Stimulated activated naive CD4-positive, alpha-beta T cell (primary cell): ENCODE results near the gene ZPLD1.

Experiments
- DNase-seq, 6 experiments: peaks; one replicate each; lab custom pipeline; 2025; lab: John Stamatoyannopoulos, UW

The ZPLD1 gene

DNA sequence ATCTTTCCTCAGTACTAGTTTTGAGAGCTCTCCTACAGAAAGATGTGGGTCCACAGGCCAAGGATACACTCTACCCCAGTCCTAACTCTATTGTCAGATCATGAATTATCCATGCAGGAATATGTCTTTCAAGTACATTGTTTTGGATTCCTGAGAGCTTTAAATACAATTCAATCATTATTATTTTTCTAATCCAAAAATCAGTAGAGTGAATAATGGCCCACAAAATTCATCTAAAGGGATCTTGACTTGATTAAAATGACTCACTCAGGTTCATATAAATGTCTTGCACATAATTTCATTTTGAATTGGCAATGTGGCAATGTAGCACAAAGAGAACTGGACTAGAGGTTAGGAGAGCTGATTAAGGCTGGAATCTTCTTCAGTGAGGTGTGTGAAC is 93.9 kb downstream of the ZPLD1 start:
- no peak for DNase-seq
